NT2/D1 (cell line): Measurements from ENCODE around the gene WFS1.

Experiments used
- DNase-seq: peaks from one replicate; pipeline ENCODE4 v3.0.0-alpha.2; 2011; ENCODE audit warnings: low read depth, low spot score
- H3K27me3 ChIP-seq: 2 replicates; pipeline ENCODE4 v1.6.0; 2011; ENCODE audit warnings: mild to moderate bottlenecking; ENCODE audit not compliant: insufficient read length, insufficient read depth
- H3K36me3 ChIP-seq: 2 replicates; pipeline ENCODE4 v1.6.1; 2011; ENCODE audit warnings: mild to moderate bottlenecking, low read length, mixed read lengths; ENCODE audit not compliant: insufficient read depth, insufficient read length
- H3K4me1 ChIP-seq: 2 replicates; pipeline ENCODE4 v1.5.1; 2011; ENCODE audit not compliant: insufficient read depth, insufficient read length
- H3K4me3 ChIP-seq: 2 replicates; pipeline ENCODE4 v1.5.1; 2011; ENCODE audit warnings: low read depth; ENCODE audit not compliant: insufficient read length
- H3K9ac ChIP-seq: 2 replicates; pipeline ENCODE4 v1.6.0; 2011; ENCODE audit warnings: low read depth; ENCODE audit not compliant: insufficient read length
- H3K9me3 ChIP-seq: 2 replicates; pipeline ENCODE4 v1.5.1; 2011; ENCODE audit warnings: mild to moderate bottlenecking, low read length; ENCODE audit not compliant: insufficient read depth
- SUZ12 ChIP-seq: IDR thresholded peaks from 2 replicates; pipeline ENCODE4 v1.6.1; 2011; ENCODE audit not compliant: insufficient read length, insufficient read depth; ENCODE audit errors: extremely low read depth
- YY1 ChIP-seq: IDR thresholded peaks from 2 replicates; pipeline ENCODE4 v1.6.1; 2011; ENCODE audit not compliant: insufficient read length, insufficient read depth
- ZNF274 ChIP-seq: IDR thresholded peaks from 2 replicates; pipeline ENCODE4 v1.6.1; 2011; ENCODE audit warnings: mild to moderate bottlenecking, low read depth, low read length

Gene WFS1

DNA sequence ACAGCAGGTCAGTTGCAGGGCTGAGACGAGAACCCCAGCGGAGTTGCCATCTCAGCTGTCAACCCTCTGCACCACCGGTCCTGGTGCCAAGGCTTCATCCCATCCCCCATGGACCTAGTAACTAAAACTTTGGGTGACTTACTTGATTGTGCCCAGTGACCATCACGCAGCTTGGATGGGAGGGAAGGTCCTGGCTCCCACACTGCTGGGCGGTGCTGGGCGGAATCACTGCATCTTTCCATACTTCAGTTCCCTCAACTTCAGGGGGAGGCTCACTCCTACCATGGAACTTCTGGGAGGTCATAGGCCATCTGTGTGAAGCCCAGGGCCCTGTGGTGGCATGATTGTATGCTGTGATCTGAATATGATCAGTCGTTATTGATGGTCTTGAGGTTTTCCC, 43.1 kb upstream of the WFS1 start:
- H3K9me3 ChIP-seq, result no peaks in the 10 kb centered on the region
- no peak for DNase-seq

DNA sequence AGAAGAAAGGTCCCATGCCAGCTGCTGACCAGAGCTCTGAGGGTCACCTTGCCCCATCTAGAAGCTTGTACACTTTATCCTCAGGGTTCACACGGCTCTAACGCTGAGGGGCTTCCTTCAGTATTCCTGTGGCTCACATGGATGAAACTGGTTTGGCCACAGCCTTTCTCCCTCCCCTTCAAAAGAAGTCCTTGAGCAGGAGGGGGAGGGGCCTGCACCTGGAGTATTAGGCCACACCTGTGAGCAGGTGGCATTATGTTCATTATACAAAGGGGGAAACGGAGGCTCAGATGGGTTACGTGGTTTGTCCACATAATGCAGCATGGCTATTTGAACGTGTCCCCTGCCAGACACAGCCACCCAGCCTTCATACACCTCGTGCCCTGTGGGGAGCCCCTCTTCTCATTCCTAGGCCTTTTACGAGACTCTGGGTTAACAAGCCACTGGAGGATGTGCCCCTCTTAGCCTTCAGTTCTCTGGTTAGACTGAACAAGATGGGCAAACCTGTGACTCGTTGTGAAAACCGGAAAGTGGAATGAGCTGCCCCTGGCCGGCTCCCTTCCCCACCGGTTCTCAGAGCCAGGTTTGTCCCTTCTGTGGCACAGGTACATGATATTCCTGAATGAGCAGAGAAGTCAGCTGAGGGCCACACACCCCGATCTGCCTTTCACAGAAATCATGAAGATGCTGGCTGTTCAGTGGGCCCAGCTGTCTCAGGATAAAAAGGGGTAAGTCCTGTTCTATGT, 42.1 kb upstream of the WFS1 start:
- DNase-seq, result no peak
- no peak for TF ChIP-seq YY1
- TF ChIP-seq SUZ12, result no peak
- TF ChIP-seq ZNF274, result no peak
- peaks cover 3% of the 10 kb centered on the region for H3K27me3 ChIP-seq
- H3K4me1 ChIP-seq, result no peaks in the 10 kb centered on the region
- H3K9ac ChIP-seq, result no peak overlapping the region
- H3K9me3 ChIP-seq, result no peaks in the 10 kb centered on the region
- H3K36me3 ChIP-seq, result no peaks in the 10 kb centered on the region
- no peak overlapping the region for H3K4me3 ChIP-seq

More for the DNA sequence above, 43.1 kb upstream of the WFS1 start:
- Histone ChIP-seq H3K36me3 (no peaks in the 10 kb centered on the region), H3K4me1 (no peaks in the 10 kb centered on the region), H3K27me3 (peaks cover 8% of the 10 kb centered on the region), H3K9ac (no peak overlapping the region), H3K4me3 (no peak overlapping the region)
- TF ChIP-seq YY1 (no peak), ZNF274 (no peak)

GRCh38 chr4:6228158-6229067, 41.2 kb upstream of the WFS1 start:
- H3K9ac ChIP-seq, result no peak overlapping the region
- H3K4me1 ChIP-seq, result no peaks in the 10 kb centered on the region
- H3K36me3 ChIP-seq, result no peaks in the 10 kb centered on the region
- no peaks in the 10 kb centered on the region for H3K27me3 ChIP-seq
- H3K4me3 ChIP-seq, result no peak overlapping the region
- no peak for DNase-seq
- no peak for TF ChIP-seq SUZ12
- no peak for TF ChIP-seq ZNF274
- TF ChIP-seq YY1, result no peak
- no peaks in the 10 kb centered on the region for H3K9me3 ChIP-seq

GRCh38 chr4:6229095-6229494, 40.6 kb upstream of the WFS1 start:
- no peaks in the 10 kb centered on the region for H3K36me3 ChIP-seq
- H3K4me1 ChIP-seq, result no peaks in the 10 kb centered on the region
- no peak for DNase-seq
- H3K27me3 ChIP-seq, result no peaks in the 10 kb centered on the region
- no peak overlapping the region for H3K9ac ChIP-seq
- H3K9me3 ChIP-seq, result no peaks in the 10 kb centered on the region
- no peak overlapping the region for H3K4me3 ChIP-seq
- no peak for TF ChIP-seq YY1
- no peak for TF ChIP-seq ZNF274
- TF ChIP-seq SUZ12, result no peak

DNA sequence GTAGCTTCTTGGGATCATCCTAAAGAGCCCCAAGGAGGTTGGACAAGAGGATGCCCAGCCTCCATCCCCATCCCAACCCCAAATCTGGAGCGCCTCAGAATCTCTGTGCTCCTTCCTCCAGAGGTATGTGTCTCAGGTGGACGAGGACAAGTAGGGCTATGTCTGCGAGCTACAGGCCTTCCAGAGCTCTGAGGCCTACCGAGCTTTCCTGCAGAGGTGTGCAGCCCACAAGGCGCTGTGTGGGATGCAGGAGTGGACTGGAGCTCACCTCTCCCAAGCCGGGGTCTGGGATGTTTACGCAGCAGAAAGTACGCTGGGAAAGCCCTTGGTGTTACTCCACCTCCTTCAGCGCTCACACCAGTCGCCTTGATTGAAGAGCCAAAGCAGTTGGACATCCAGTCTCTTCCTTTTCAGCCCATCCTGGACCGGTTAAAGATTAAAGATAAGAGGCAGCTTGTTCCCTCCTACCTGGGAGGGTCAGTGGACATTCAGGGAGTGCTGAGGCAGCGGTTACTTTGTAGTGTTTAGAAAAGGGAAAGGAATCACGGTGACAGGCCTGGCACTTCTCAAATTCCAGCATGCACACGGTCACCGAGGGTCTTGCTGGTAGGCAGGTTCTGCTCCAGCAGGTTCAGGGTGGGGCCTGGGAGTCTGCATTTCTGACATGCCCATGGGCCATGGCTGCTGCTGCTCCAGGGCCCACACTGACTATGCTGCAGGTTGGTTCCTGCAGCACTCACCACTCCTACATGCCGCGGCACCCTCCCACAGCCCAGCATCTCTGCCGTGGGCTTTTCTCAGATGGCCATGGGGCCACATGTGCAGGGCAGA, 39.8 kb upstream of the WFS1 start:
- TF ChIP-seq ZNF274, result no peak
- TF ChIP-seq YY1, result no peak
- TF ChIP-seq SUZ12, result no peak
- H3K27me3 ChIP-seq, result no peaks in the 10 kb centered on the region
- DNase-seq, result no peak
- no peaks in the 10 kb centered on the region for H3K9me3 ChIP-seq
- H3K4me1 ChIP-seq, result no peaks in the 10 kb centered on the region
- H3K36me3 ChIP-seq, result no peaks in the 10 kb centered on the region
- no peak overlapping the region for H3K9ac ChIP-seq
- no peak overlapping the region for H3K4me3 ChIP-seq

DNA sequence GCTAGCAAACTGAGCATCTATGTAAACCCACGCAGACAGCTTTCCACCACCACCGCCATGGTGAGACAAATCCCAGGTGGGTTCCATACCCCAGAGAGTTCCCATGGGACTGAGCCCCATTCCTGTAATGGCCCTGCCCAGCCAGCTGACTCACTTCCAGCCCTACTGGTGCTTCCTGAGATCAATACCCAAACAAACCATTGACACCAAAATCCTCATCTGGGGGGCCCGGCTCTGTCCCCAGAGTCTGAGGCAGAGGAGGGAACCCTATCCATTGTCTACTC, 39.2 kb upstream of the WFS1 start:
- DNase-seq, result no peak
- Histone ChIP-seq H3K9me3 (no peaks in the 10 kb centered on the region), H3K9ac (no peak overlapping the region), H3K4me3 (no peak overlapping the region), H3K4me1 (no peaks in the 10 kb centered on the region), H3K36me3 (no peaks in the 10 kb centered on the region), H3K27me3 (no peaks in the 10 kb centered on the region)
- TF ChIP-seq YY1, result no peak
- no peak for TF ChIP-seq ZNF274
